GM12878 (cell line): ENCODE measurements around the gene MAMDC4. TPM values are rescaled to one million over a fixed set of nuclear protein-coding genes. Genes with fewer than 3 reads are reported as not detected.

Experiments used
- ATAC-seq: fragments of 200-7000 bp; cut with Tn5 transposase; 3 replicates; pipeline ENCODE4 v1.9.1; 2020; ENCODE audit warnings: mild to moderate bottlenecking, moderate library complexity
- BruUV-seq: library from RNA; stranded (reverse); fragments of 400-500 nt; replicated peaks from 2 replicates; lab custom pipeline; 2021; lab: Mats Ljungman, UMichigan
- CTCF ChIA-PET: fragments of 300-600 bp; sonication (Branson Sonifier 250); formaldehyde crosslinking; extraction: SDS; loops from one replicate; lab custom pipeline; 2021; ENCODE audit warnings: inconsistent platforms; lab: Yijun Ruan, JAX
- POLR2A ChIA-PET: fragments of 350-600 bp; formaldehyde crosslinking; extraction: SDS; loops from one replicate; lab custom pipeline; 2021; ENCODE audit warnings: inconsistent platforms; lab: Charles Lee
- RAD21 ChIA-PET: fragments of 300-600 bp; sonication (Branson Sonifier 250); formaldehyde crosslinking; loops from one replicate; lab custom pipeline; 2023; ENCODE audit warnings: antibody characterized with exemption; ENCODE audit not compliant: unreplicated experiment; lab: Charles Lee
- SMC1A ChIA-PET: fragments of 300-600 bp; sonication (Branson Sonifier 250); formaldehyde crosslinking; loops from one replicate; lab custom pipeline; 2023; ENCODE audit not compliant: unreplicated experiment, uncharacterized antibody; lab: Charles Lee
- DNase-seq: peaks from one replicate; pipeline ENCODE4 v3.0.0-alpha.2; 2011; ENCODE audit warnings: low read depth, low spot score
- FAIRE-seq: peaks from 3 replicates; lab custom pipeline; 2011; peaks lifted over from hg19 to GRCh38; lab: Jason Lieb, UNC
- H2AFZ ChIP-seq: 2 replicates; pipeline ENCODE4 v1.6.0; 2011; ENCODE audit warnings: low read depth, low read length, control low read depth; ENCODE audit not compliant: control insufficient read depth
- H3K27ac ChIP-seq: 2 replicates; pipeline ENCODE4 v1.5.1; 2011; ENCODE audit warnings: control low read depth; ENCODE audit not compliant: control insufficient read depth, insufficient read depth
- H3K27me3 ChIP-seq, 2 experiments: replicated peaks in 1 of 2; 2 replicates each; pipeline versions ENCODE4 v1.6.0 to v1.6.1; 2011; ENCODE audit warnings: low read length in 1 of 2; ENCODE audit not compliant: control insufficient read depth in 2 of 2, insufficient read depth in 2 of 2
- H3K36me3 ChIP-seq, 2 experiments: 2 replicates each; pipeline ENCODE4 v1.5.1; 2011; ENCODE audit warnings: low read length in 1 of 2; ENCODE audit not compliant: control insufficient read depth in 2 of 2, insufficient read depth in 2 of 2
- H3K4me1 ChIP-seq: 2 replicates; pipeline ENCODE4 v1.6.1; 2011; ENCODE audit warnings: mild to moderate bottlenecking, low read length, moderate library complexity, mixed read lengths; ENCODE audit not compliant: control insufficient read depth, insufficient read depth
- H3K4me2 ChIP-seq: 2 replicates; pipeline ENCODE4 v1.6.0; 2011; ENCODE audit warnings: control low read depth; ENCODE audit not compliant: control insufficient read depth, insufficient read depth
- H3K4me3 ChIP-seq: fragments of 200-600 bp; sonication (generic); 2 replicates; pipeline ENCODE4 v1.5.1; 2016
- H3K79me2 ChIP-seq: 2 replicates; pipeline ENCODE4 v1.6.0; 2011; ENCODE audit warnings: low read length; ENCODE audit not compliant: control insufficient read depth, insufficient read depth
- H3K9ac ChIP-seq: 2 replicates; pipeline ENCODE4 v1.8.0; 2011; ENCODE audit warnings: low read length, control low read depth, mixed read lengths; ENCODE audit not compliant: control insufficient read depth, insufficient read depth
- H3K9me3 ChIP-seq: replicated peaks from 3 replicates; pipeline ENCODE4 v1.5.1; 2011; ENCODE audit warnings: mild to moderate bottlenecking, low read length; ENCODE audit not compliant: control insufficient read depth, insufficient read depth
- H4K20me1 ChIP-seq: 2 replicates; pipeline ENCODE4 v1.6.0; 2011; ENCODE audit not compliant: control insufficient read depth, insufficient read depth
- ATF7 ChIP-seq: fragments of 450-650 bp; IDR thresholded peaks from 2 replicates; pipeline ENCODE4 v1.6.1; 2016; ENCODE audit warnings: low read depth, mild to moderate bottlenecking
- CBX3 ChIP-seq: fragments of 200-600 bp; sonication (generic); IDR thresholded peaks from 2 replicates; pipeline ENCODE4 v1.6.1; 2016; ENCODE audit warnings: low read depth, borderline replicate concordance
- CEBPZ ChIP-seq: fragments of 150-350 bp; IDR thresholded peaks from 2 replicates; pipeline ENCODE4 v1.6.1; 2016; ENCODE audit warnings: low read depth, low read length
- FOXM1 ChIP-seq: IDR thresholded peaks from 2 replicates; pipeline ENCODE4 v1.6.1; 2012; ENCODE audit warnings: low read depth, mild to moderate bottlenecking, inconsistent platforms, low read length, moderate library complexity
- HDAC2 ChIP-seq: fragments of 200-600 bp; sonication (generic); IDR thresholded peaks from 2 replicates; pipeline ENCODE4 v1.6.1; 2017
- SP1 ChIP-seq: IDR thresholded peaks from one replicate; pipeline ENCODE4 v1.6.1; 2011; ENCODE audit warnings: low read depth, low read length
- SUPT20H ChIP-seq: IDR thresholded peaks from 2 replicates; pipeline ENCODE4 v1.6.1; 2011; ENCODE audit warnings: low read depth, mild to moderate bottlenecking, low read length, moderate library complexity, borderline replicate concordance; ENCODE audit not compliant: control insufficient read depth
- ZNF217 ChIP-seq: fragments of 450-650 bp; IDR thresholded peaks from 2 replicates; pipeline ENCODE4 v1.6.1; 2017; ENCODE audit warnings: antibody characterized with exemption, mild to moderate bottlenecking
- ZNF384 ChIP-seq: IDR thresholded peaks from 2 replicates; pipeline ENCODE4 v1.6.1; 2012; ENCODE audit warnings: low read depth, mild to moderate bottlenecking, low read length, improper control_type of control experiment, borderline replicate concordance
- ZSCAN29 ChIP-seq: fragments of 450-650 bp; IDR thresholded peaks from 2 replicates; pipeline ENCODE4 v1.6.1; 2017; ENCODE audit warnings: mild to moderate bottlenecking, moderate library complexity
- WGBS: methylation state at CpG from one replicate; pipeline ENCODE4 v1.1.6; 2016; ENCODE audit warnings: low lambda C conversion rate; ENCODE audit not compliant: insufficient replicate concordance, insufficient coverage; ENCODE audit errors: missing lambda C conversion rate; 5-methylcytosine and 5-hydroxymethylcytosine counted together
- in situ Hi-C: fragments of 300-500 bp; cut with MboI; formaldehyde crosslinking; loops from 9 replicates; pipeline ENCODE4 v1.14.3; 2018; ENCODE audit warnings: mixed read lengths
- intact Hi-C: fragments of 100-400 bp; cut with micrococcal nuclease; formaldehyde crosslinking; loops from one replicate; pipeline ENCODE4 v1.14.2; 2022; ENCODE audit not compliant: unreplicated experiment
- polyA plus RNA-seq, 11 experiments: library from polyadenylated mRNA; depleted of rRNA in 4 of 11; unstranded in 6 of 11; stranded (reverse) in 5 of 11; fragments of >200 nt; fragmentation: Nextera tagmentation in 4 of 11; fragmentation: Illumina TruSeq in 1 of 11; extraction: Ambion mirVana in 4 of 11; extraction: Trizol in 1 of 11; gene quantifications; 1 replicate in 1 of 11; 2 replicates in 10 of 11; pipeline versions ENCODE4 v1.2.1 to v1.2.3, GENCODE V29; 2011 to 2016; ENCODE audit warnings: inconsistent platforms in 2 of 11, missing spikeins in 2 of 11, low read depth in 1 of 11
- total RNA-seq, 4 experiments: library from RNA; depleted of rRNA in 3 of 4; stranded (reverse); fragments of >200 nt in 3 of 4; fragmentation: Illumina TruSeq in 1 of 4; extraction: Trizol in 1 of 4; gene quantifications; 2 replicates each; pipeline versions ENCODE4 v1.2.1 to v1.2.3, GENCODE V29; 2013 to 2021
- TF ChIP-seq, protein P1 (sequence below): IDR thresholded peaks from 2 replicates; pipeline ENCODE4 v1.6.1; 2011; ENCODE audit warnings: borderline replicate concordance, low read depth, mild to moderate bottlenecking, moderate library complexity, mixed read lengths, low read length; ENCODE audit not compliant: insufficient read depth; ENCODE audit errors: extremely low read length
- TF ChIP-seq, protein P2 (sequence below): IDR thresholded peaks from 2 replicates; pipeline ENCODE4 v1.6.1; 2011; ENCODE audit warnings: mild to moderate bottlenecking, low read depth, low read length, moderate library complexity; ENCODE audit not compliant: insufficient replicate concordance

Gene MAMDC4
- total and polyA plus RNA-seq, 10 of the 15 experiments (the other 5 are each of a cell fraction or from before 2014, with no cell fraction given): 0.22 to 5.7 (median 2.4) TPM; not detected in 1

DNA sequence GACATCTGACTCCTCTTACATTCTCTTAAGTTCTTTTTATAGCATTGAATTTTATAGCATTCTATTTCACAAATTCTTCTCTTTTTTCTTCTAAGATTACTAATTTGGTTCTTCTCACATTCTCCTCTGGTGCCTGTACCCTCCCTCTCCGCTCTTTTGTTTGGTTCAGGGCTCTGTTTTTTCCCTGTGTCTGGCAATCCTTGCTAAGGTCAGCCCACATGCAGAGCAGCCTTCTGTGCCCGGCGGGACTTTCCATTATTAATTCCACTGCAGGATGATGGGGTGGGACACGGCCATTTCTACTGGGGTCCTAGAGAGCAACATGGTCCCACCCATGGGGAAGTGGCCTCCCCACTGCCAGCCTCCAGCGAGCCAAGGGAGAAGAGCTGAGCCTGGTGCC lies 24.3 kb downstream of the MAMDC4 start:
- no peaks in the 10 kb centered on the region for H3K79me2 ChIP-seq
- in situ Hi-C loops (no loop called here), intact Hi-C loops (no loop called here)
- no TSS peak for BruUV-seq
- ChIA-PET CTCF (no interaction called here), SMC1A (no interaction called here), RAD21 (no interaction called here), POLR2A (no interaction called here)
- FAIRE-seq (no peak), DNase-seq (no peak), ATAC-seq (no peak)
- 60% methylated on average over 5 of the region's 5 CpGs for WGBS
- no peak overlapping the region for H3K4me3 ChIP-seq
- H3K27me3 ChIP-seq: no peaks in the 10 kb centered on the region
- no peak overlapping the region for H3K4me2 ChIP-seq
- H3K9ac ChIP-seq: no peak overlapping the region
- H3K4me1 ChIP-seq: peaks cover 12% of the 10 kb centered on the region
- no peaks in the 10 kb centered on the region for H3K36me3 ChIP-seq
- no peak overlapping the region for H2AFZ ChIP-seq
- TF ChIP-seq, protein P1, sequence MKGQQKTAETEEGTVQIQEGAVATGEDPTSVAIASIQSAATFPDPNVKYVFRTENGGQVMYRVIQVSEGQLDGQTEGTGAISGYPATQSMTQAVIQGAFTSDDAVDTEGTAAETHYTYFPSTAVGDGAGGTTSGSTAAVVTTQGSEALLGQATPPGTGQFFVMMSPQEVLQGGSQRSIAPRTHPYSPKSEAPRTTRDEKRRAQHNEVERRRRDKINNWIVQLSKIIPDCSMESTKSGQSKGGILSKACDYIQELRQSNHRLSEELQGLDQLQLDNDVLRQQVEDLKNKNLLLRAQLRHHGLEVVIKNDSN: no peak
- TF ChIP-seq CEBPZ (no peak), ZNF217 (no peak), SP1 (no peak), ATF7 (no peak), ZNF384 (no peak), ZSCAN29 (no peak), HDAC2 (no peak), SUPT20H (no peak), CBX3 (no peak), FOXM1 (no peak)
- TF ChIP-seq, protein P2, sequence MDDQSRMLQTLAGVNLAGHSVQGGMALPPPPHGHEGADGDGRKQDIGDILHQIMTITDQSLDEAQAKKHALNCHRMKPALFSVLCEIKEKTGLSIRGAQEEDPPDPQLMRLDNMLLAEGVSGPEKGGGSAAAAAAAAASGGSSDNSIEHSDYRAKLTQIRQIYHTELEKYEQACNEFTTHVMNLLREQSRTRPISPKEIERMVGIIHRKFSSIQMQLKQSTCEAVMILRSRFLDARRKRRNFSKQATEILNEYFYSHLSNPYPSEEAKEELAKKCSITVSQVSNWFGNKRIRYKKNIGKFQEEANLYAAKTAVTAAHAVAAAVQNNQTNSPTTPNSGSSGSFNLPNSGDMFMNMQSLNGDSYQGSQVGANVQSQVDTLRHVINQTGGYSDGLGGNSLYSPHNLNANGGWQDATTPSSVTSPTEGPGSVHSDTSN: no peak
- H3K27ac ChIP-seq: no peak overlapping the region
- H3K9me3 ChIP-seq: peaks cover 5% of the 10 kb centered on the region; the same call in 1 of the 3 replicates
- H4K20me1 ChIP-seq: no peaks in the 10 kb centered on the region
